Measurements from ENCODE around the gene SNRPA1. TPM values are rescaled to one million over a fixed set of nuclear protein-coding genes. Genes with fewer than 3 reads are reported as not detected.
"Not testable (repeated sequence)": the region's sequence is repeated elsewhere in the genome, so short reads cannot be mapped to it uniquely, and the experiment has no call there.

Gene SNRPA1
- total RNA-seq, 1 donor from 2014 or later: 79.5 TPM

GRCh38 chr15:101338502-101339057 lies 43.5 kb upstream of the SNRPA1 start:
- Histone ChIP-seq H3K4me2 (ENCODE audit: low read length) (no peak overlapping the region), H2AFZ (ENCODE audit: low read depth, low read length) (no peak overlapping the region), H3K4me3 (ENCODE audit: insufficient read depth, low read depth, low read length) (no peak overlapping the region), H3K36me3 (ENCODE audit: insufficient read depth, low read length) (no peaks in the 10 kb centered on the region), H3K79me2 (ENCODE audit: insufficient read depth, low read length) (no peaks in the 10 kb centered on the region), H3K27ac (ENCODE audit: low read depth, low read length) (no peak overlapping the region), H3K27me3 (ENCODE audit: insufficient read depth, low read length) (no peaks in the 10 kb centered on the region), H3K9me3 (ENCODE audit: insufficient read depth, low read depth, low read length) (peaks cover 3% of the 10 kb centered on the region), H3K4me1 (ENCODE audit: insufficient read depth, low read length) (no peaks in the 10 kb centered on the region), H3K9ac (ENCODE audit: low read length) (no peak overlapping the region), H4K20me1 (ENCODE audit: insufficient read depth, low read length) (no peaks in the 10 kb centered on the region)
- DNase-seq (ENCODE audit: low read depth): no peak
- no peak overlapping the region for H3K4me3 Mint-ChIP-seq (ENCODE audit: unreplicated experiment)
- H3K9me3 Mint-ChIP-seq (ENCODE audit: unreplicated experiment): peaks cover 4% of the 10 kb centered on the region
- TF ChIP-seq, protein P1, sequence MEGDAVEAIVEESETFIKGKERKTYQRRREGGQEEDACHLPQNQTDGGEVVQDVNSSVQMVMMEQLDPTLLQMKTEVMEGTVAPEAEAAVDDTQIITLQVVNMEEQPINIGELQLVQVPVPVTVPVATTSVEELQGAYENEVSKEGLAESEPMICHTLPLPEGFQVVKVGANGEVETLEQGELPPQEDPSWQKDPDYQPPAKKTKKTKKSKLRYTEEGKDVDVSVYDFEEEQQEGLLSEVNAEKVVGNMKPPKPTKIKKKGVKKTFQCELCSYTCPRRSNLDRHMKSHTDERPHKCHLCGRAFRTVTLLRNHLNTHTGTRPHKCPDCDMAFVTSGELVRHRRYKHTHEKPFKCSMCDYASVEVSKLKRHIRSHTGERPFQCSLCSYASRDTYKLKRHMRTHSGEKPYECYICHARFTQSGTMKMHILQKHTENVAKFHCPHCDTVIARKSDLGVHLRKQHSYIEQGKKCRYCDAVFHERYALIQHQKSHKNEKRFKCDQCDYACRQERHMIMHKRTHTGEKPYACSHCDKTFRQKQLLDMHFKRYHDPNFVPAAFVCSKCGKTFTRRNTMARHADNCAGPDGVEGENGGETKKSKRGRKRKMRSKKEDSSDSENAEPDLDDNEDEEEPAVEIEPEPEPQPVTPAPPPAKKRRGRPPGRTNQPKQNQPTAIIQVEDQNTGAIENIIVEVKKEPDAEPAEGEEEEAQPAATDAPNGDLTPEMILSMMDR (IDR thresholded peaks at IDR 0.05; ENCODE audit: insufficient read depth, low read depth, low read length): no peak
- TF ChIP-seq EZH2 (IDR thresholded peaks at IDR 0.05; ENCODE audit: insufficient read depth, low read length): no peak
- H3K36me3 Mint-ChIP-seq (ENCODE audit: low read depth, unreplicated experiment): no peaks in the 10 kb centered on the region
- H3K4me1 Mint-ChIP-seq (ENCODE audit: low read depth, unreplicated experiment): no peaks in the 10 kb centered on the region
- no peak for FAIRE-seq
- H3K27me3 Mint-ChIP-seq (ENCODE audit: low read depth, unreplicated experiment): peaks cover 2% of the 10 kb centered on the region
- H3K27ac Mint-ChIP-seq (ENCODE audit: unreplicated experiment): no peak overlapping the region

DNA sequence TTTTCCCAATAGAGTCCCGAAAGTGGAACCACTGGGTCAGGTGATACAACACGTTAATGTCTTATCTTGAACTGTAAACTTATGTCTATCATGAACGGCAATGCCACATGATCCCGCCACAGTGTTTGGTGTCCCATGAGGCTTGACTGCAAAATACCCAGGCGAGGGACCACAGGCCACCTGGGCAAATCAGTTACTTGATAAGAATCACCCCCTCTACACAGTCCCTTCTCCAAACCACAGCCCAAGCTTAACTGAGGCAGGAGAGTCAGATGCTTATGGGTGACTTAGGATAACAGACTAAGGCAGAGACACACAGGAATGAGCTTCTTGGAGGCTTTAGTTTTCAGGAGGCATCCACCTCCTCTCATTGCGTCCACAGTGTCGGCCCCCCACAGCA lies 42.9 kb upstream of the SNRPA1 start:
- Histone ChIP-seq H3K79me2 (ENCODE audit: insufficient read depth, low read length) (no peaks in the 10 kb centered on the region), H3K27me3 (ENCODE audit: insufficient read depth, low read length) (no peaks in the 10 kb centered on the region), H3K9ac (ENCODE audit: low read length) (no peak overlapping the region), H3K36me3 (ENCODE audit: insufficient read depth, low read length) (no peaks in the 10 kb centered on the region), H3K9me3 (ENCODE audit: insufficient read depth, low read depth, low read length) (peaks cover 3% of the 10 kb centered on the region), H3K4me3 (ENCODE audit: insufficient read depth, low read depth, low read length) (no peak overlapping the region), H3K27ac (ENCODE audit: low read depth, low read length) (no peak overlapping the region), H4K20me1 (ENCODE audit: insufficient read depth, low read length) (no peaks in the 10 kb centered on the region), H3K4me2 (ENCODE audit: low read length) (no peak overlapping the region), H3K4me1 (ENCODE audit: insufficient read depth, low read length) (no peaks in the 10 kb centered on the region), H2AFZ (ENCODE audit: low read depth, low read length) (no peak overlapping the region)
- Mint-ChIP-seq H3K27me3 (ENCODE audit: low read depth, unreplicated experiment) (peaks cover 2% of the 10 kb centered on the region), H3K36me3 (ENCODE audit: low read depth, unreplicated experiment) (no peaks in the 10 kb centered on the region), H3K9me3 (ENCODE audit: unreplicated experiment) (peaks cover 4% of the 10 kb centered on the region), H3K27ac (ENCODE audit: unreplicated experiment) (no peak overlapping the region), H3K4me3 (ENCODE audit: unreplicated experiment) (no peak overlapping the region), H3K4me1 (ENCODE audit: low read depth, unreplicated experiment) (no peaks in the 10 kb centered on the region)
- FAIRE-seq: no peak
- no peak for TF ChIP-seq EZH2 (IDR thresholded peaks at IDR 0.05; ENCODE audit: insufficient read depth, low read length)
- TF ChIP-seq, protein P1 (IDR thresholded peaks at IDR 0.05; ENCODE audit: insufficient read depth, low read depth, low read length): no peak
- DNase-seq (ENCODE audit: low read depth): no peak

- not testable (repeated sequence) for H3K4me1 Mint-ChIP-seq (ENCODE audit: low read depth, unreplicated experiment); H4K20me1 ChIP-seq (ENCODE audit: insufficient read depth, low read length); DNase-seq (ENCODE audit: low read depth); H3K27me3 ChIP-seq (ENCODE audit: insufficient read depth, low read length); H3K4me3 Mint-ChIP-seq (ENCODE audit: unreplicated experiment); H3K9ac ChIP-seq (ENCODE audit: low read length); H2AFZ ChIP-seq (ENCODE audit: low read depth, low read length); H3K27ac ChIP-seq (ENCODE audit: low read depth, low read length); H3K36me3 Mint-ChIP-seq (ENCODE audit: low read depth, unreplicated experiment); H3K4me2 ChIP-seq (ENCODE audit: low read length); H3K4me1 ChIP-seq (ENCODE audit: insufficient read depth, low read length); H3K36me3 ChIP-seq (ENCODE audit: insufficient read depth, low read length); H3K9me3 Mint-ChIP-seq (ENCODE audit: unreplicated experiment); H3K79me2 ChIP-seq (ENCODE audit: insufficient read depth, low read length); H3K4me3 ChIP-seq (ENCODE audit: insufficient read depth, low read depth, low read length); H3K9me3 ChIP-seq (ENCODE audit: insufficient read depth, low read depth, low read length); FAIRE-seq; H3K27ac Mint-ChIP-seq (ENCODE audit: unreplicated experiment)
- peaks cover 31% of the 10 kb centered on the region for H3K27me3 Mint-ChIP-seq (ENCODE audit: low read depth, unreplicated experiment)
Observed at GRCh38 chr15:101333907-101334789, 39.1 kb upstream of the SNRPA1 start.

Measured in astrocyte (in vitro differentiated cells and primary cell).